Measurements from ENCODE around the gene FRMD5. TPM values are rescaled to one million over a fixed set of nuclear protein-coding genes. Genes with fewer than 3 reads are reported as not detected.
"Not testable (repeated sequence)": the region's sequence is repeated elsewhere in the genome, so short reads cannot be mapped to it uniquely, and the experiment has no call there.

The FRMD5 gene
- total RNA-seq, 1 donor from 2014 or later = 43.8 TPM

- no peaks in the 10 kb centered on the region for H3K36me3 Mint-ChIP-seq (ENCODE audit: unreplicated experiment)
- TF ChIP-seq, protein P1, sequence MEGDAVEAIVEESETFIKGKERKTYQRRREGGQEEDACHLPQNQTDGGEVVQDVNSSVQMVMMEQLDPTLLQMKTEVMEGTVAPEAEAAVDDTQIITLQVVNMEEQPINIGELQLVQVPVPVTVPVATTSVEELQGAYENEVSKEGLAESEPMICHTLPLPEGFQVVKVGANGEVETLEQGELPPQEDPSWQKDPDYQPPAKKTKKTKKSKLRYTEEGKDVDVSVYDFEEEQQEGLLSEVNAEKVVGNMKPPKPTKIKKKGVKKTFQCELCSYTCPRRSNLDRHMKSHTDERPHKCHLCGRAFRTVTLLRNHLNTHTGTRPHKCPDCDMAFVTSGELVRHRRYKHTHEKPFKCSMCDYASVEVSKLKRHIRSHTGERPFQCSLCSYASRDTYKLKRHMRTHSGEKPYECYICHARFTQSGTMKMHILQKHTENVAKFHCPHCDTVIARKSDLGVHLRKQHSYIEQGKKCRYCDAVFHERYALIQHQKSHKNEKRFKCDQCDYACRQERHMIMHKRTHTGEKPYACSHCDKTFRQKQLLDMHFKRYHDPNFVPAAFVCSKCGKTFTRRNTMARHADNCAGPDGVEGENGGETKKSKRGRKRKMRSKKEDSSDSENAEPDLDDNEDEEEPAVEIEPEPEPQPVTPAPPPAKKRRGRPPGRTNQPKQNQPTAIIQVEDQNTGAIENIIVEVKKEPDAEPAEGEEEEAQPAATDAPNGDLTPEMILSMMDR (IDR thresholded peaks at IDR 0.05; ENCODE audit: partially characterized antibody, unreplicated experiment) = no peak
- no peak overlapping the region for H3K4me3 Mint-ChIP-seq (ENCODE audit: unreplicated experiment)
- peaks cover 29% of the 10 kb centered on the region for H3K4me1 Mint-ChIP-seq (ENCODE audit: low read depth, unreplicated experiment)
- H3K27ac Mint-ChIP-seq (ENCODE audit: unreplicated experiment) = peak overlapping the region; percentile 5
- peaks cover 5% of the 10 kb centered on the region for H3K27me3 Mint-ChIP-seq (ENCODE audit: unreplicated experiment)
- peaks cover 6% of the 10 kb centered on the region for H3K9me3 Mint-ChIP-seq (ENCODE audit: unreplicated experiment)
- DNase-seq = no peak
Measured at GRCh38 chr15:44015545-44016305, 179.3 kb downstream of the FRMD5 start.

DNA sequence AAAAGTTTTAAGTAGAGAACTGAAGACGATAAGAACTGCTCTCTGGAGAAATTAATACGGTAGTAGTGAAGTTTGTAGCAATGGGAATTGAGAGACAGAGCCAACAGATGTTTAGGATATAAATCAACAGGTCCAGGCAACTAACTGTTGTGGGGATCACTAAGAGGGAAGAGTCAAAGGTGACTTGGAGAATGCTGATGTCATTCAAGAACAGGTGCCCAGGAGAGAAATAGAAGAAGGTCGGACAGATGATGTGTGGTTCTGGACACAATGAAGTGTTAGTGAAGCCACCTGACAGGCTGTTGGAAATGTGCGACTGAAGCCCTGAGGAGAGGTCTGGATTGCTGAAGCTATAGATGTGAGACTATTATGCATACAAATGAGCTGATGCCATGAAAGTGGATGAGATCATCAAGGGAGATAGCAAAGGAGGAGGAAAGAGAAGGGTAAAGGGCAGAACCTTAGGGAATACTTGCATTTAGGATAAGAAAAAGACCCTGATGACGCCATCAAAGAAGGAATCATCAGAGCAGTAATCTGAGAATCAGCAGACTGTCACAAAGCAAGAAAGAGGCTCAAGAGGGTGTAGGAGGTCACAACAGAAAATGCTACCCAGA is 183.7 kb downstream of the FRMD5 start:
- Mint-ChIP-seq H3K27ac (ENCODE audit: unreplicated experiment) (peak overlapping the region; percentile 100), H3K9me3 (ENCODE audit: unreplicated experiment) (peaks cover 9% of the 10 kb centered on the region), H3K4me3 (ENCODE audit: unreplicated experiment) (peak overlapping the region; percentile 76), H3K36me3 (ENCODE audit: unreplicated experiment) (no peaks in the 10 kb centered on the region), H3K4me1 (ENCODE audit: low read depth, unreplicated experiment) (peaks cover 39% of the 10 kb centered on the region), H3K27me3 (ENCODE audit: unreplicated experiment) (peaks cover 5% of the 10 kb centered on the region)
- TF ChIP-seq, protein P1 (IDR thresholded peaks at IDR 0.05; ENCODE audit: partially characterized antibody, unreplicated experiment) = no peak
- peak; percentile 28 for DNase-seq

- Mint-ChIP-seq H3K9me3 (ENCODE audit: unreplicated experiment) (peaks cover 9% of the 10 kb centered on the region), H3K36me3 (ENCODE audit: unreplicated experiment) (no peaks in the 10 kb centered on the region), H3K4me1 (ENCODE audit: low read depth, unreplicated experiment) (peaks cover 33% of the 10 kb centered on the region), H3K27me3 (ENCODE audit: unreplicated experiment) (peaks cover 5% of the 10 kb centered on the region), H3K27ac (ENCODE audit: unreplicated experiment) (peak overlapping the region; percentile 100), H3K4me3 (ENCODE audit: unreplicated experiment) (no peak overlapping the region)
- DNase-seq = no peak
- TF ChIP-seq, protein P1 (IDR thresholded peaks at IDR 0.05; ENCODE audit: partially characterized antibody, unreplicated experiment) = no peak
Measured at GRCh38 chr15:44010089-44010488, 185.0 kb downstream of the FRMD5 start.

DNA sequence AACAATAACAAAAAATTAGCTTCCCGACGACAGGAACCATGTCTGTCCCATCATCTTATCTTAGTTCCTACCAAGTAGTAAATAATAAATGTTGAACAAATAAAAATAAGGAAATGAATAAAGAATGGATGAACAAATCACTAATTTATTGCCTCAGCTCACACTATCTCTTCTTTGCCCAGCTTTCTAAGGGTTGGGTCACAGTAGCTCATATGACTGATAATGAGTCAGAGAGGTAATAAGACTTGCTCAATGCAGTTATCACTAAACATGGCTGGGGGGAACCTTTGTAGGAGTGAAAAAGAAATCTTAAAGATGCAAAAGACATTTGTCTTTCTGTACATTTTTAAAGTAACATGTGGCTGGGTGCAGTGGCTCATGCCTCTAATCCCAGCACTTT is 186.0 kb downstream of the FRMD5 start:
- peaks cover 5% of the 10 kb centered on the region for H3K27me3 Mint-ChIP-seq (ENCODE audit: unreplicated experiment)

GRCh38 chr15:44000248-44000647 is 194.8 kb downstream of the FRMD5 start:
- not testable (repeated sequence) for H3K36me3 Mint-ChIP-seq (ENCODE audit: unreplicated experiment); DNase-seq; H3K9me3 Mint-ChIP-seq (ENCODE audit: unreplicated experiment); H3K27me3 Mint-ChIP-seq (ENCODE audit: unreplicated experiment); H3K4me1 Mint-ChIP-seq (ENCODE audit: low read depth, unreplicated experiment); H3K4me3 Mint-ChIP-seq (ENCODE audit: unreplicated experiment); H3K27ac Mint-ChIP-seq (ENCODE audit: unreplicated experiment)

More for the DNA sequence above, 186.0 kb downstream of the FRMD5 start:
- TF ChIP-seq, protein P1 (IDR thresholded peaks at IDR 0.05; ENCODE audit: partially characterized antibody, unreplicated experiment) = no peak
- H3K27ac Mint-ChIP-seq (ENCODE audit: unreplicated experiment) = peak overlapping the region; percentile 56
- no peak for DNase-seq
- no peaks in the 10 kb centered on the region for H3K36me3 Mint-ChIP-seq (ENCODE audit: unreplicated experiment)
- peak overlapping the region; percentile 11 for H3K4me3 Mint-ChIP-seq (ENCODE audit: unreplicated experiment)
- H3K9me3 Mint-ChIP-seq (ENCODE audit: unreplicated experiment) = peaks cover 9% of the 10 kb centered on the region
- peaks cover 33% of the 10 kb centered on the region for H3K4me1 Mint-ChIP-seq (ENCODE audit: low read depth, unreplicated experiment)

Data from glutamatergic neuron (in vitro differentiated cells).